ENCODE measurements around the gene TNFSF13. TPM values are rescaled to one million over a fixed set of nuclear protein-coding genes. Genes with fewer than 3 reads are reported as not detected.
A peak's percentile ranks its signal among the peaks of the same experiment; 100 is the strongest.

TNFSF13 gene
- total and polyA plus RNA-seq, 8 donors = 13.5 to 87.4 (median 20.8) TPM

- peaks cover 0 to 77% of the 10 kb centered on the region in 2 donors for H3K36me3 ChIP-seq
Observed at GRCh38 chr17:7574176-7574953, 15.8 kb downstream of the TNFSF13 start.

GRCh38 chr17:7575481-7575883 is 16.9 kb downstream of the TNFSF13 start:
- no peak for TF ChIP-seq CTCF (IDR thresholded peaks at IDR 0.05)
- peak overlapping the region in 1 of 2 donors; percentile 100 for H3K4me3 ChIP-seq
- H3K27ac ChIP-seq = peak overlapping the region in 1 of 2 donors; percentile 34
- H3K9me3 ChIP-seq = no peaks in the 10 kb centered on the region
- ATAC-seq = no peak
- peaks cover 0 to 71% of the 10 kb centered on the region in 2 donors for H3K36me3 ChIP-seq
- peaks cover 26 to 80% of the 10 kb centered on the region in 2 donors for H3K4me1 ChIP-seq
- no peak for DNase-seq
- intact Hi-C loops (cut with DNase I) = no loop called here
- no peaks in the 10 kb centered on the region for H3K27me3 ChIP-seq

More at GRCh38 chr17:7574176-7574953, 15.8 kb downstream of the TNFSF13 start:
- Histone ChIP-seq H3K27ac (peak overlapping the region; percentile 97 to 98), H3K4me3 (peak overlapping the region; percentile 100), H3K9me3 (no peaks in the 10 kb centered on the region), H3K4me1 (peaks cover 22 to 69% of the 10 kb centered on the region in 2 donors), H3K27me3 (no peaks in the 10 kb centered on the region)
- no peak for TF ChIP-seq CTCF (IDR thresholded peaks at IDR 0.05)
- DNase-seq = no peak
- ATAC-seq = no peak
- intact Hi-C loops (cut with DNase I) = no loop called here

- H3K9me3 ChIP-seq = no peaks in the 10 kb centered on the region
- H3K4me3 ChIP-seq = peak overlapping the region in 1 of 2 donors; percentile 100
- intact Hi-C loops (cut with DNase I) = no loop called here
- peaks cover 0 to 71% of the 10 kb centered on the region in 2 donors for H3K36me3 ChIP-seq
- no peaks in the 10 kb centered on the region for H3K27me3 ChIP-seq
- ATAC-seq (no peak), DNase-seq (no peak)
- no peak for TF ChIP-seq CTCF (IDR thresholded peaks at IDR 0.05)
- peak overlapping the region in 1 of 2 donors; percentile 34 for H3K27ac ChIP-seq
- peaks cover 26 to 83% of the 10 kb centered on the region in 2 donors for H3K4me1 ChIP-seq
Observed at GRCh38 chr17:7575959-7576358, 17.4 kb downstream of the TNFSF13 start.

- Histone ChIP-seq H3K4me1 (peaks cover 26 to 83% of the 10 kb centered on the region in 2 donors), H3K27me3 (no peaks in the 10 kb centered on the region), H3K36me3 (peaks cover 0 to 71% of the 10 kb centered on the region in 2 donors), H3K27ac (peak overlapping the region in 1 of 2 donors; percentile 28), H3K4me3 (peak overlapping the region in 1 of 2 donors; percentile 100), H3K9me3 (no peaks in the 10 kb centered on the region)
- no peak for ATAC-seq
- TF ChIP-seq CTCF (IDR thresholded peaks at IDR 0.05) = no peak
- DNase-seq = no peak
- intact Hi-C loops (cut with DNase I) = no loop called here
Observed at GRCh38 chr17:7576432-7576937, 17.9 kb downstream of the TNFSF13 start.
